ENCODE measurements around the gene STAB1. TPM values are rescaled to one million over a fixed set of nuclear protein-coding genes. Genes with fewer than 3 reads are reported as not detected.

The STAB1 gene
- total and polyA plus RNA-seq, 2 of the 13 experiments (the other 11 are each of a cell fraction or from before 2014, with no cell fraction given) = 0.09 to 0.34 TPM

DNA sequence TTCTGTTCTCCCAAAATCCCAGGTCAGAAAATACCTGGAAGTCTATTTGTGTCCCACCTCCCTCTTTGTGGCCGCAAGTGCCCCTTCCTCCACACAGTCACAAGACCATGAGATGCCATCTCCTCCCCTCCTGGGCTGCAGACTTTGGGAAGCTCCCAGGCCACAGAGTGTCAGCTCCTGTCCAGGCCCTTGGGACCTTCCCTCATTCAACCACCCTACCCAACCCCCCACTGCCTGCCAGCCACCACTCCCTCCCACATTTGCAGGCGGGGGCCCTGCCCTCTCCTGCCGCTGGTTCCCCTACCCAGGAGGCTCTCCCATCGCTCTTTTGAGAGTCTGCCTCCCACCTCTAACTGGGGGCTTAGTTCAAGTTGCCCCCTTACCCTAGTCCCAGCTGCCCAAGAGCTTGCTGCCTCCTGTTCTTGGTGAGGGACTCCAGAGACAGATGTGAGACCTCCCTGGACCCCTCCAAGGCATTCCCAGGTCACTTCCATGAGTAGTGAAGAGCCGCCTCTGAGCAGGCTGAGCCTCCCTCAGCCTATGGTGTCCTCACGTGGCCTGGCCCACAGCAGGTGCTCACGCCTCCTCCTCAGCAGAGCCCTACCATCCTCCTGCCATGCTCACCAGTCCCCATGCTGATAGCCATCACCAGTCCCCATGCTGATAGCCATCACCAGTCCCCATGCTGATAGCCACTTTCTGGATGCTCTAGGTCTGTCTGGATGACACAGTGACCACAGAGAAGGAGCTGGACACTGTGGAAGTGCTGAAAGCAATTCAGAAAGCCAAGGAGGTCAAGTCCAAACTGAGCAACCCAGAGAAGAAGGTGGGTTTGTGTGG lies 15.9 kb upstream of the STAB1 start (continued):
- TF ChIP-seq ZNF232 (CRISPR knock-in tag; IDR thresholded peaks at IDR 0.05; ENCODE audit: borderline replicate concordance) (no peak), ZBTB49 (CRISPR knock-in tag; IDR thresholded peaks at IDR 0.05; ENCODE audit: borderline replicate concordance) (no peak), ZNF574 (CRISPR knock-in tag; IDR thresholded peaks at IDR 0.05) (no peak), ZNF251 (CRISPR knock-in tag; IDR thresholded peaks at IDR 0.05) (no peak), RBAK (CRISPR knock-in tag; IDR thresholded peaks at IDR 0.05) (no peak)
- TF ChIP-seq, protein P1, sequence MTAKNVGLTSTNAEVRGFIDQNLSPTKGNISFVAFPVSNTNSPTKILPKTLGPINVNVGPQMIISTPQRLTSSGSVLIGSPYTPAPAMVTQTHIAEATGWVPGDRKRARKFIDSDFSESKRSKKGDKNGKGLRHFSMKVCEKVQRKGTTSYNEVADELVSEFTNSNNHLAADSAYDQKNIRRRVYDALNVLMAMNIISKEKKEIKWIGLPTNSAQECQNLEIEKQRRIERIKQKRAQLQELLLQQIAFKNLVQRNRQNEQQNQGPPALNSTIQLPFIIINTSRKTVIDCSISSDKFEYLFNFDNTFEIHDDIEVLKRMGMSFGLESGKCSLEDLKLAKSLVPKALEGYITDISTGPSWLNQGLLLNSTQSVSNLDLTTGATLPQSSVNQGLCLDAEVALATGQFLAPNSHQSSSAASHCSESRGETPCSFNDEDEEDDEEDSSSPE (CRISPR knock-in tag; IDR thresholded peaks at IDR 0.05) = no peak

Data from HepG2 (cell line).